ENCODE data around the gene BMP10.

GRCh38 chr2:68889500-68889899, 18.3 kb upstream of the BMP10 start:
- no peak for TF ChIP-seq CTCF (IDR thresholded peaks at IDR 0.05)
- no peak for TF ChIP-seq EZH2 (IDR thresholded peaks at IDR 0.05)
- TF ChIP-seq EZH2phosphoT487 (IDR thresholded peaks at IDR 0.05), result no peak

Data from neural progenitor cell (in vitro differentiated cells).